Measurements from ENCODE around the gene MORN1. TPM values are rescaled to one million over a fixed set of nuclear protein-coding genes. Genes with fewer than 3 reads are reported as not detected.

Gene MORN1
- polyA plus RNA-seq, 1 donor (not counting 4 experiments of a cell fraction or from before 2014, with no cell fraction given) = 2.1 TPM

GRCh38 chr1:2404890-2405511, 13.6 kb upstream of the MORN1 start:
- no peaks in the 10 kb centered on the region for H3K27me3 ChIP-seq (ENCODE audit: control insufficient read depth, extremely low read depth, insufficient read depth, low read length)
- no peaks in the 10 kb centered on the region for H4K20me1 ChIP-seq (ENCODE audit: control insufficient read depth, extremely low read depth, insufficient read depth, low read length)
- FAIRE-seq (no peak), DNase-seq (ENCODE audit: low read depth, low spot score) (no peak)
- dilution Hi-C loops (cut with MboI; ENCODE audit: extremely low pct_ligation_motif_present, low sequenced_read_pairs) = loop anchor here (25.0 kb wide), 1 partner anchor 1007 kb away; no protein-coding TSS in a partner anchor
- no peak overlapping the region for H2AFZ ChIP-seq (ENCODE audit: control insufficient read depth, low read length)
- no peaks in the 10 kb centered on the region for H3K9me1 ChIP-seq (ENCODE audit: control insufficient read depth, extremely low read depth, insufficient read depth, low read length)
- no peak for TF ChIP-seq EZH2 (IDR thresholded peaks at IDR 0.05; ENCODE audit: low read length)
- TF ChIP-seq, protein P1, sequence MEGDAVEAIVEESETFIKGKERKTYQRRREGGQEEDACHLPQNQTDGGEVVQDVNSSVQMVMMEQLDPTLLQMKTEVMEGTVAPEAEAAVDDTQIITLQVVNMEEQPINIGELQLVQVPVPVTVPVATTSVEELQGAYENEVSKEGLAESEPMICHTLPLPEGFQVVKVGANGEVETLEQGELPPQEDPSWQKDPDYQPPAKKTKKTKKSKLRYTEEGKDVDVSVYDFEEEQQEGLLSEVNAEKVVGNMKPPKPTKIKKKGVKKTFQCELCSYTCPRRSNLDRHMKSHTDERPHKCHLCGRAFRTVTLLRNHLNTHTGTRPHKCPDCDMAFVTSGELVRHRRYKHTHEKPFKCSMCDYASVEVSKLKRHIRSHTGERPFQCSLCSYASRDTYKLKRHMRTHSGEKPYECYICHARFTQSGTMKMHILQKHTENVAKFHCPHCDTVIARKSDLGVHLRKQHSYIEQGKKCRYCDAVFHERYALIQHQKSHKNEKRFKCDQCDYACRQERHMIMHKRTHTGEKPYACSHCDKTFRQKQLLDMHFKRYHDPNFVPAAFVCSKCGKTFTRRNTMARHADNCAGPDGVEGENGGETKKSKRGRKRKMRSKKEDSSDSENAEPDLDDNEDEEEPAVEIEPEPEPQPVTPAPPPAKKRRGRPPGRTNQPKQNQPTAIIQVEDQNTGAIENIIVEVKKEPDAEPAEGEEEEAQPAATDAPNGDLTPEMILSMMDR (optimal IDR thresholded peaks at IDR 0.05 in 1 of 3, IDR thresholded peaks at IDR 0.05 in 1 of 3, conservative IDR thresholded peaks at IDR 0.05 in 1 of 3; ENCODE audit: extremely low read depth in 1 of 3, insufficient read depth in 2 of 3, low read length in 3 of 3) = no peak
- no peak overlapping the region for H3K9ac ChIP-seq (ENCODE audit: control insufficient read depth, extremely low read depth, insufficient read depth, low read length)
- no peak overlapping the region for H3K4me2 ChIP-seq (ENCODE audit: control insufficient read depth, extremely low read depth, insufficient read depth, low read depth, low read length)
- H3K79me2 ChIP-seq (ENCODE audit: control insufficient read depth, insufficient read depth, low read length) = peaks cover 14% of the 10 kb centered on the region
- H3K27ac ChIP-seq (ENCODE audit: control insufficient read depth, insufficient read depth, low read length) = no peak overlapping the region
- no peaks in the 10 kb centered on the region for H3K4me1 ChIP-seq (ENCODE audit: control insufficient read depth, extremely low read depth, insufficient read depth, low read length)
- no peak overlapping the region for H3K4me3 ChIP-seq (ENCODE audit: control insufficient read depth in 2 of 3, extremely low read depth in 1 of 3, insufficient read depth in 2 of 3, low read depth in 1 of 3, low read length in 3 of 3)
- H3K9me3 ChIP-seq (ENCODE audit: control insufficient read depth, low read depth, low read length) = no peaks in the 10 kb centered on the region
- peaks cover 32 to 44% of the 10 kb centered on the region in 2 experiments for H3K36me3 ChIP-seq (ENCODE audit: control insufficient read depth in 2 of 2, extremely low read depth in 1 of 2, insufficient read depth in 2 of 2, low read length in 2 of 2)

- H3K4me3 ChIP-seq (ENCODE audit: control insufficient read depth in 2 of 3, extremely low read depth in 1 of 3, insufficient read depth in 2 of 3, low read depth in 1 of 3, low read length in 3 of 3) = no peak overlapping the region
- no peak for TF ChIP-seq EZH2 (IDR thresholded peaks at IDR 0.05; ENCODE audit: low read length)
- TF ChIP-seq, protein P1 (optimal IDR thresholded peaks at IDR 0.05 in 1 of 3, IDR thresholded peaks at IDR 0.05 in 1 of 3, conservative IDR thresholded peaks at IDR 0.05 in 1 of 3; ENCODE audit: extremely low read depth in 1 of 3, insufficient read depth in 2 of 3, low read length in 3 of 3) = no peak
- peaks cover 38 to 50% of the 10 kb centered on the region in 2 experiments for H3K36me3 ChIP-seq (ENCODE audit: control insufficient read depth in 2 of 2, extremely low read depth in 1 of 2, insufficient read depth in 2 of 2, low read length in 2 of 2)
- FAIRE-seq (no peak), DNase-seq (ENCODE audit: low read depth, low spot score) (no peak)
- H2AFZ ChIP-seq (ENCODE audit: control insufficient read depth, low read length) = no peak overlapping the region
- no peaks in the 10 kb centered on the region for H3K9me1 ChIP-seq (ENCODE audit: control insufficient read depth, extremely low read depth, insufficient read depth, low read length)
- H3K27ac ChIP-seq (ENCODE audit: control insufficient read depth, insufficient read depth, low read length) = no peak overlapping the region
- no peaks in the 10 kb centered on the region for H4K20me1 ChIP-seq (ENCODE audit: control insufficient read depth, extremely low read depth, insufficient read depth, low read length)
- H3K4me1 ChIP-seq (ENCODE audit: control insufficient read depth, extremely low read depth, insufficient read depth, low read length) = no peaks in the 10 kb centered on the region
- dilution Hi-C loops (cut with MboI; ENCODE audit: extremely low pct_ligation_motif_present, low sequenced_read_pairs) = loop anchor here (25.0 kb wide), 1 partner anchor 1008 kb away; no protein-coding TSS in a partner anchor
- no peak overlapping the region for H3K9ac ChIP-seq (ENCODE audit: control insufficient read depth, extremely low read depth, insufficient read depth, low read length)
- H3K79me2 ChIP-seq (ENCODE audit: control insufficient read depth, insufficient read depth, low read length) = peaks cover 19% of the 10 kb centered on the region
- H3K9me3 ChIP-seq (ENCODE audit: control insufficient read depth, low read depth, low read length) = no peaks in the 10 kb centered on the region
- H3K4me2 ChIP-seq (ENCODE audit: control insufficient read depth, extremely low read depth, insufficient read depth, low read depth, low read length) = no peak overlapping the region
- H3K27me3 ChIP-seq (ENCODE audit: control insufficient read depth, extremely low read depth, insufficient read depth, low read length) = no peaks in the 10 kb centered on the region
These were observed 13.0 kb upstream of the MORN1 start for GRCh38 chr1:2404142-2404889.
